Smooth muscle cell (in vitro differentiated cells): ENCODE results near the gene CRYGN. TPM values are rescaled to one million over a fixed set of nuclear protein-coding genes. Genes with fewer than 3 reads are reported as not detected.

ENCODE experiments used
- DNase-seq: peaks from one replicate; lab custom pipeline; 2025; ENCODE audit not compliant: unreplicated experiment; lab: John Stamatoyannopoulos, UW
- H2AFZ ChIP-seq: fragments of 200-600 bp; sonication (generic); 2 replicates; pipeline ENCODE4 v1.6.0; 2016; ENCODE audit warnings: antibody characterized with exemption, low read depth, mild to moderate bottlenecking
- H3F3A ChIP-seq: fragments of 200-600 bp; sonication (generic); 2 replicates; pipeline ENCODE4 v1.6.0; 2017; ENCODE audit warnings: antibody characterized with exemption, low read depth
- H3K27ac ChIP-seq: fragments of 200-600 bp; sonication (generic); 2 replicates; pipeline ENCODE4 v1.5.1; 2016; ENCODE audit warnings: low read depth, mild to moderate bottlenecking
- H3K27me3 ChIP-seq: fragments of 200-600 bp; sonication (generic); 2 replicates; pipeline ENCODE4 v1.6.1; 2016; ENCODE audit warnings: low read depth, mild to moderate bottlenecking
- H3K36me3 ChIP-seq: fragments of 200-600 bp; sonication (generic); 2 replicates; pipeline ENCODE4 v1.5.1; 2016; ENCODE audit warnings: low read depth
- H3K4me1 ChIP-seq: fragments of 200-600 bp; sonication (generic); 2 replicates; pipeline ENCODE4 v1.5.1; 2016; ENCODE audit warnings: low read depth
- H3K4me2 ChIP-seq: fragments of 200-600 bp; sonication (generic); 2 replicates; pipeline ENCODE4 v1.6.0; 2016; ENCODE audit warnings: mild to moderate bottlenecking
- H3K4me3 ChIP-seq: fragments of 200-600 bp; sonication (generic); 2 replicates; pipeline ENCODE4 v1.5.1; 2016; ENCODE audit warnings: mild to moderate bottlenecking
- H3K79me2 ChIP-seq: fragments of 200-600 bp; sonication (generic); 2 replicates; pipeline ENCODE4 v1.6.0; 2016; ENCODE audit warnings: low read depth, mild to moderate bottlenecking
- H3K9ac ChIP-seq: fragments of 200-600 bp; sonication (generic); 2 replicates; pipeline ENCODE4 v1.6.0; 2016; ENCODE audit warnings: low read depth
- H3K9me3 ChIP-seq: fragments of 200-600 bp; sonication (generic); replicated peaks from 2 replicates; pipeline ENCODE4 v1.5.1; 2016; ENCODE audit warnings: low read depth
- H4K20me1 ChIP-seq: fragments of 200-600 bp; sonication (generic); 2 replicates; pipeline ENCODE4 v1.6.0; 2016; ENCODE audit warnings: low read depth
- CTCF ChIP-seq: fragments of 200-600 bp; sonication (generic); IDR thresholded peaks from 2 replicates; pipeline ENCODE4 v1.5.1; 2017; ENCODE audit warnings: borderline replicate concordance, mild to moderate bottlenecking, antibody characterized with exemption; ENCODE audit not compliant: insufficient read depth, poor library complexity, severe bottlenecking
- WGBS: methylation state at CpG from one replicate; pipeline ENCODE4 v1.1.7; 2016; ENCODE audit warnings: low lambda C conversion rate; 5-methylcytosine and 5-hydroxymethylcytosine counted together
- polyA plus RNA-seq: library from polyadenylated mRNA; unstranded; fragments of >200 nt; fragmentation: Nextera tagmentation; extraction: Ambion mirVana; gene quantifications from 2 replicates; pipeline ENCODE4 v1.2.1, GENCODE V29; 2016
- total RNA-seq: library from RNA; depleted of rRNA; stranded (reverse); fragments of >200 nt; gene quantifications from 2 replicates; pipeline ENCODE4 v1.2.3, GENCODE V29; 2014

The CRYGN gene
- total and polyA plus RNA-seq, 2 experiments from 2014 or later: 0.13 TPM; not detected in 1

GRCh38 chr7:151440799-151441445, 981 bp upstream of the CRYGN start:
- Histone ChIP-seq H3F3A (peaks cover 9% of the 10 kb centered on the region), H3K79me2 (no peaks in the 10 kb centered on the region), H4K20me1 (no peaks in the 10 kb centered on the region), H3K27ac (no peak overlapping the region), H3K4me2 (peak overlapping the region; percentile 92), H3K4me1 (peaks cover 5% of the 10 kb centered on the region), H2AFZ (peak overlapping the region; percentile 54), H3K9ac (no peak overlapping the region), H3K9me3 (no peaks in the 10 kb centered on the region), H3K36me3 (no peaks in the 10 kb centered on the region), H3K27me3 (no peaks in the 10 kb centered on the region), H3K4me3 (no peak overlapping the region)
- no peak for TF ChIP-seq CTCF
- 74% methylated on average over 10 of the region's 10 CpGs for WGBS
- no peak for DNase-seq

- no peak for TF ChIP-seq CTCF
- Histone ChIP-seq H3K9ac (no peak overlapping the region), H3K4me2 (peak overlapping the region; percentile 92)
Observed at GRCh38 chr7:151438864-151439601, 908 bp downstream of the CRYGN start.

GRCh38 chr7:151437866-151438516, 1.9 kb downstream of the CRYGN start:
- Histone ChIP-seq H3K4me1 (peaks cover 5% of the 10 kb centered on the region), H3K27me3 (no peaks in the 10 kb centered on the region), H3K9ac (no peak overlapping the region), H4K20me1 (no peaks in the 10 kb centered on the region), H3K27ac (no peak overlapping the region), H2AFZ (no peak overlapping the region), H3K4me3 (no peak overlapping the region), H3K9me3 (no peaks in the 10 kb centered on the region), H3K79me2 (no peaks in the 10 kb centered on the region), H3K4me2 (no peak overlapping the region), H3F3A (peaks cover 9% of the 10 kb centered on the region), H3K36me3 (no peaks in the 10 kb centered on the region)
- no peak for TF ChIP-seq CTCF
- no peak for DNase-seq
- WGBS: 93% methylated on average over 23 of the region's 23 CpGs

More at GRCh38 chr7:151438864-151439601, 908 bp downstream of the CRYGN start:
- no peaks in the 10 kb centered on the region for H3K27me3 ChIP-seq
- 98% methylated on average over 17 of the region's 17 CpGs for WGBS
- H3K36me3 ChIP-seq: no peaks in the 10 kb centered on the region
- peaks cover 5% of the 10 kb centered on the region for H3K4me1 ChIP-seq
- no peak overlapping the region for H3K27ac ChIP-seq
- DNase-seq: no peak
- H3K4me3 ChIP-seq: peak overlapping the region; percentile 52
- H2AFZ ChIP-seq: peak overlapping the region; percentile 92
- no peaks in the 10 kb centered on the region for H3K79me2 ChIP-seq
- H3F3A ChIP-seq: peaks cover 9% of the 10 kb centered on the region
- no peaks in the 10 kb centered on the region for H3K9me3 ChIP-seq
- no peaks in the 10 kb centered on the region for H4K20me1 ChIP-seq
